H1 (cell line): ENCODE measurements around the gene ETV2.

ENCODE experiments used
- CREB1 ChIP-seq: IDR thresholded peaks from 2 replicates; pipeline ENCODE4 v1.6.1; 2012; ENCODE audit warnings: inconsistent platforms
- EGR1 ChIP-seq: IDR thresholded peaks from 2 replicates; pipeline ENCODE4 v1.6.1; 2011; ENCODE audit warnings: low read depth, low read length, borderline replicate concordance
- GABPA ChIP-seq: IDR thresholded peaks from 2 replicates; pipeline ENCODE4 v1.6.1; 2011; ENCODE audit warnings: mild to moderate bottlenecking, low read length, moderate library complexity, borderline replicate concordance; ENCODE audit not compliant: insufficient read depth
- HDAC6 ChIP-seq: IDR thresholded peaks from one replicate; pipeline ENCODE4 v1.7.1; 2012; ENCODE audit warnings: low read depth, mild to moderate bottlenecking, inconsistent platforms, low read length, moderate library complexity
- JUND ChIP-seq: IDR thresholded peaks from 2 replicates; pipeline ENCODE4 v1.6.1; 2011; ENCODE audit warnings: mild to moderate bottlenecking, improper control_type of control experiment, low read length
- POLR2A ChIP-seq, 2 experiments: IDR thresholded peaks; 1 replicate in 1 of 2; 2 replicates in 1 of 2; pipeline ENCODE4 v1.6.1; 2011; ENCODE audit warnings: low read depth in 2 of 2, low read length in 2 of 2, mild to moderate bottlenecking in 2 of 2; ENCODE audit errors: control extremely low read depth in 1 of 2
- POLR2AphosphoS5 ChIP-seq: IDR thresholded peaks from 2 replicates; pipeline ENCODE4 v1.6.1; 2011; ENCODE audit warnings: low read depth, low read length
- SP1 ChIP-seq: IDR thresholded peaks from 2 replicates; pipeline ENCODE4 v1.6.1; 2011; ENCODE audit warnings: low read depth, low read length
- TF ChIP-seq, protein P1 (sequence below): IDR thresholded peaks from 2 replicates; pipeline ENCODE4 v1.6.1; 2012; ENCODE audit warnings: inconsistent platforms
- TF ChIP-seq, protein P2 (sequence below), 3 experiments: IDR thresholded peaks; 1 replicate in 2 of 3; 2 replicates in 1 of 3; pipeline versions ENCODE4 v1.5.1 to v1.6.1; 2011; ENCODE audit warnings: low read length in 3 of 3, mild to moderate bottlenecking in 3 of 3, inconsistent platforms in 2 of 3, low read depth in 1 of 3, moderate library complexity in 1 of 3; ENCODE audit not compliant: insufficient read depth in 1 of 3; ENCODE audit errors: control extremely low read depth in 1 of 3

GRCh38 chr19:35642312-35642711 is 767 bp downstream of the ETV2 start:
- TF ChIP-seq POLR2A (IDR thresholded peaks at IDR 0.05; ENCODE audit: control extremely low read depth in 1 of 2, low read depth in 2 of 2, low read length in 2 of 2) (no peak), POLR2AphosphoS5 (no peak), SP1 (no peak), GABPA (no peak), CREB1 (no peak), EGR1 (no peak), HDAC6 (no peak), JUND (no peak)
- TF ChIP-seq, protein P1, sequence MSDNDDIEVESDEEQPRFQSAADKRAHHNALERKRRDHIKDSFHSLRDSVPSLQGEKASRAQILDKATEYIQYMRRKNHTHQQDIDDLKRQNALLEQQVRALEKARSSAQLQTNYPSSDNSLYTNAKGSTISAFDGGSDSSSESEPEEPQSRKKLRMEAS, result no peak
- TF ChIP-seq, protein P2, sequence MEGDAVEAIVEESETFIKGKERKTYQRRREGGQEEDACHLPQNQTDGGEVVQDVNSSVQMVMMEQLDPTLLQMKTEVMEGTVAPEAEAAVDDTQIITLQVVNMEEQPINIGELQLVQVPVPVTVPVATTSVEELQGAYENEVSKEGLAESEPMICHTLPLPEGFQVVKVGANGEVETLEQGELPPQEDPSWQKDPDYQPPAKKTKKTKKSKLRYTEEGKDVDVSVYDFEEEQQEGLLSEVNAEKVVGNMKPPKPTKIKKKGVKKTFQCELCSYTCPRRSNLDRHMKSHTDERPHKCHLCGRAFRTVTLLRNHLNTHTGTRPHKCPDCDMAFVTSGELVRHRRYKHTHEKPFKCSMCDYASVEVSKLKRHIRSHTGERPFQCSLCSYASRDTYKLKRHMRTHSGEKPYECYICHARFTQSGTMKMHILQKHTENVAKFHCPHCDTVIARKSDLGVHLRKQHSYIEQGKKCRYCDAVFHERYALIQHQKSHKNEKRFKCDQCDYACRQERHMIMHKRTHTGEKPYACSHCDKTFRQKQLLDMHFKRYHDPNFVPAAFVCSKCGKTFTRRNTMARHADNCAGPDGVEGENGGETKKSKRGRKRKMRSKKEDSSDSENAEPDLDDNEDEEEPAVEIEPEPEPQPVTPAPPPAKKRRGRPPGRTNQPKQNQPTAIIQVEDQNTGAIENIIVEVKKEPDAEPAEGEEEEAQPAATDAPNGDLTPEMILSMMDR (IDR thresholded peaks at IDR 0.05; ENCODE audit: control extremely low read depth in 1 of 3, insufficient read depth in 1 of 3, low read depth in 1 of 3, low read length in 3 of 3), result no peak
